Tibial artery (tissue), 4 donors: ENCODE data around the gene CSDE1.

Experiments
- DNase-seq, 2 donors: peaks; one replicate each; pipeline ENCODE4 v3.0.0-alpha.2; 2019
- H3K27ac ChIP-seq, 2 donors: fragments of 200-600 bp; sonication (generic) in 1 of 2; 1 replicate in 1 of 2; 2 replicates in 1 of 2; pipeline ENCODE4 v1.5.1; 2018 to 2019; ENCODE audit warnings: mild to moderate bottlenecking in 1 of 2
- H3K27me3 ChIP-seq, 2 donors: fragments of 200-600 bp; sonication (generic) in 1 of 2; one replicate each; pipeline versions ENCODE4 v1.5.1 to v1.6.0; 2016 to 2019
- H3K36me3 ChIP-seq, 3 donors: fragments of 200-600 bp; sonication (generic) in 2 of 3; one replicate each; pipeline ENCODE4 v1.5.1; 2016 to 2019; ENCODE audit warnings: mild to moderate bottlenecking in 2 of 3
- H3K4me1 ChIP-seq, 4 donors: fragments of 200-600 bp; sonication (generic) in 2 of 4; 1 replicate in 3 of 4; 2 replicates in 1 of 4; pipeline ENCODE4 v1.5.1; 2016 to 2019
- H3K4me3 ChIP-seq, 2 donors: fragments of 200-600 bp; sonication (generic) in 1 of 2; 1 replicate in 1 of 2; 2 replicates in 1 of 2; pipeline ENCODE4 v1.5.1; 2018 to 2019; ENCODE audit warnings: mild to moderate bottlenecking in 2 of 2
- H3K9me3 ChIP-seq, 3 donors: fragments of 200-600 bp; sonication (generic) in 1 of 3; one replicate each; pipeline ENCODE4 v1.5.1; 2016 to 2019
- intact Hi-C: fragments of 100-400 bp; cut with DNase I; formaldehyde crosslinking; loops from one replicate; pipeline ENCODE4 v1.15.0; 2023; ENCODE audit warnings: low total_unique reads
- TF ChIP-seq, protein P1 (sequence below), 2 experiments: fragments of 200-600 bp in 1 of 2; fragments of 450-650 bp in 1 of 2; IDR thresholded peaks; one replicate each; pipeline ENCODE4 v1.5.1; 2017 to 2019; ENCODE audit warnings: antibody characterized with exemption in 2 of 2, mild to moderate bottlenecking in 1 of 2, moderate library complexity in 1 of 2

The CSDE1 gene

GRCh38 chr1:114671011-114671938 is 86.5 kb downstream of the CSDE1 start:
- DNase-seq: no peak
- no peaks in the 10 kb centered on the region for H3K27me3 ChIP-seq
- H3K27ac ChIP-seq: no peak overlapping the region
- intact Hi-C loops: no loop called here
- H3K9me3 ChIP-seq: no peaks in the 10 kb centered on the region
- TF ChIP-seq, protein P1, sequence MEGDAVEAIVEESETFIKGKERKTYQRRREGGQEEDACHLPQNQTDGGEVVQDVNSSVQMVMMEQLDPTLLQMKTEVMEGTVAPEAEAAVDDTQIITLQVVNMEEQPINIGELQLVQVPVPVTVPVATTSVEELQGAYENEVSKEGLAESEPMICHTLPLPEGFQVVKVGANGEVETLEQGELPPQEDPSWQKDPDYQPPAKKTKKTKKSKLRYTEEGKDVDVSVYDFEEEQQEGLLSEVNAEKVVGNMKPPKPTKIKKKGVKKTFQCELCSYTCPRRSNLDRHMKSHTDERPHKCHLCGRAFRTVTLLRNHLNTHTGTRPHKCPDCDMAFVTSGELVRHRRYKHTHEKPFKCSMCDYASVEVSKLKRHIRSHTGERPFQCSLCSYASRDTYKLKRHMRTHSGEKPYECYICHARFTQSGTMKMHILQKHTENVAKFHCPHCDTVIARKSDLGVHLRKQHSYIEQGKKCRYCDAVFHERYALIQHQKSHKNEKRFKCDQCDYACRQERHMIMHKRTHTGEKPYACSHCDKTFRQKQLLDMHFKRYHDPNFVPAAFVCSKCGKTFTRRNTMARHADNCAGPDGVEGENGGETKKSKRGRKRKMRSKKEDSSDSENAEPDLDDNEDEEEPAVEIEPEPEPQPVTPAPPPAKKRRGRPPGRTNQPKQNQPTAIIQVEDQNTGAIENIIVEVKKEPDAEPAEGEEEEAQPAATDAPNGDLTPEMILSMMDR (IDR thresholded peaks at IDR 0.05): no peak
- H3K36me3 ChIP-seq: no peaks in the 10 kb centered on the region
- peak overlapping the region in 1 of 2 donors; percentile 60 for H3K4me3 ChIP-seq
- peaks cover 0 to 8% (median 3%) of the 10 kb centered on the region in 4 donors for H3K4me1 ChIP-seq

DNA sequence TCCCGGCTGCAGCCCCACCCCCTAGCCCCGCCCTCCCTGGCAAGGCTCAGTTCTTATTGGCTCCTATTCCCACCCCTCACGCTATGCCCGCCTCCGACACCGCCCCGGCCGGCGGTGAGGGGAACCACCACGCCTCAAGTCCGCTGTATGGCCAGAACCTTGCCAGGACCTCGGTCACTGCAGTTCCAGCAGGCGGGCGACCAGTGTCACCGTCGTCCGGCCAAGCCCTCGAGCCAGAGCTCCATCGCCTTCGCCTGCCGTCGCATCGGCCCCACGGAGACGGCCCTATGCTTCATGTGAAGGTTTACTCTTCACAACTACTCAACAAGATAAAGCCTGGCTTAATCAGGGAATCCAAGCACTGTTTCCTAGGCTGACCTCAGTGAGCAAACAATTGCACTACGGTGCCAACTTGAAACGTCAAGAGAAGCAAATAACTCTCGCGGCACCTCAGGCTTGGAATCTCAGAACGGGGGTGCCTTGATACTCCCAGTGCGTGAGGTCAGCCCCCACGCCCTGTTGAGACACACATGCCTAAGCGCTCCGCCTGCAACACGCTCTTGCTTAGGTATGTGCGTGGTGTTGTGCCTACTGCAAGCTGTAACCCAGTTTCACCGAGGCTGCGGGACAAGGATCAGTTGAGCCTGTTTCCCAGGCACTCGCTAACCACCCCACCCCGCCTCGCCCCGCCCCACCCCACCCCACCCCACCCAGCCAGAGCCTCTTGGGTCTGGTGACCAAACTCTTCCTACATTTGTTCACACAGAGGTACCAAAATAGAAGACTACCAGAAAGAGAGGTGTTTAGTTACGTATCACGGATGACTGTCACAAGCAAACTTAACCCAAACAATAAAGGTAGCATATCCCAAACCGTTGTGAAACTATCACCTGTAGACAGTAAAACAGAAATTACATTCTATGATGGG is 87.4 kb downstream of the CSDE1 start:
- intact Hi-C loops: no loop called here
- H3K36me3 ChIP-seq: no peaks in the 10 kb centered on the region
- peak overlapping the region; percentile 60 to 81 for H3K4me3 ChIP-seq
- TF ChIP-seq, protein P1 (IDR thresholded peaks at IDR 0.05): peak; percentile 30 to 36
- DNase-seq: peak; percentile 92 to 97
- H3K4me1 ChIP-seq: peaks cover 0 to 8% (median 3%) of the 10 kb centered on the region in 4 donors
- H3K27me3 ChIP-seq: no peaks in the 10 kb centered on the region
- H3K9me3 ChIP-seq: no peaks in the 10 kb centered on the region
- H3K27ac ChIP-seq: peak overlapping the region; percentile 70

- no peaks in the 10 kb centered on the region for H3K36me3 ChIP-seq
- no peaks in the 10 kb centered on the region for H3K9me3 ChIP-seq
- TF ChIP-seq, protein P1 (IDR thresholded peaks at IDR 0.05): no peak
- intact Hi-C loops: no loop called here
- H3K4me1 ChIP-seq: peaks cover 0 to 8% (median 3%) of the 10 kb centered on the region in 4 donors
- DNase-seq: no peak
- peak within 1 kb of the TSS; percentile 70 for H3K27ac ChIP-seq
- no peaks in the 10 kb centered on the region for H3K27me3 ChIP-seq
- H3K4me3 ChIP-seq: peak within 1 kb of the TSS; percentile 60 to 81
Measured at GRCh38 chr1:114669562-114670082, 88.2 kb downstream of the CSDE1 start, which contains the start of gene DENND2C. Gene DENND2C, minus strand, starts transcription at chr1:114670049. Its CDS starts 44,065 bp downstream, at chr1:114625984.

DNA sequence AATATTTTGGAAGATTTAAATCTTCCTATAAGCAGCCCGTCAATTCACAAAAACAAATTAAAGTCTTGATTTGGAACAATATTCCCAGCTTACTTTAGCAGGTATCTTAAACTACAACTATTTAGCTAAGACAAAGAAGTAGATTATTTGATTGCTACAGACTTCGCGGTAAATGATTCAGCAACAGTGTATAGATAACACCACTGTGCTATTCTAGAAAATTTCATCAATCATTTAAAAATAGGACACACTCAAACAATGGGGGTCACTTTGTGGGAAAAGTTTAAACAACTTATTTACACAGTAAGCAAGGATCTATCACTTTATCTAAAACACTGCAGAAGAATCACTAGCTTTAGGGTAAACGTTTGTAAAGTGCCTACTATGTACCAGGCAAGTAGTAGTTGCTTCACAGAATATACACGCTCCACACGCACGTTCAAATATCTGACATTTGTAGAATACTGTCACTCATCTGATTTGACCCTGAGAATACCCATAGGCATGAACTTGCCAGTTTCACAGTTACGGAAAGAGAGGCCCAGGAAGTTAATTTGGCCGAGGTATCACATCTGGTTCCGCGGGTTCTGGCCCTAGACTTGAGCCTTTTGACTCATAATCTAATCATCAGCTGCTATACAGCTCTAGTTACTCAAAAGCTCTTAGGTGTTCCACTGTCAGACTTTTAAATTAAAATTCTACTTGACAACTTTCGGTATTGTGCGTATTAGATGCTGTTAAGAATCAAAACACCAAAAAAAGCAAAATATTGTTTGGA is 88.8 kb downstream of the CSDE1 start:
- intact Hi-C loops: no loop called here
- no peaks in the 10 kb centered on the region for H3K9me3 ChIP-seq
- no peaks in the 10 kb centered on the region for H3K27me3 ChIP-seq
- peak overlapping the region; percentile 70 for H3K27ac ChIP-seq
- no peak for DNase-seq
- TF ChIP-seq, protein P1 (IDR thresholded peaks at IDR 0.05): no peak
- peaks cover 0 to 8% (median 3%) of the 10 kb centered on the region in 4 donors for H3K4me1 ChIP-seq
- H3K4me3 ChIP-seq: peak overlapping the region; percentile 60 to 81
- H3K36me3 ChIP-seq: no peaks in the 10 kb centered on the region

DNA sequence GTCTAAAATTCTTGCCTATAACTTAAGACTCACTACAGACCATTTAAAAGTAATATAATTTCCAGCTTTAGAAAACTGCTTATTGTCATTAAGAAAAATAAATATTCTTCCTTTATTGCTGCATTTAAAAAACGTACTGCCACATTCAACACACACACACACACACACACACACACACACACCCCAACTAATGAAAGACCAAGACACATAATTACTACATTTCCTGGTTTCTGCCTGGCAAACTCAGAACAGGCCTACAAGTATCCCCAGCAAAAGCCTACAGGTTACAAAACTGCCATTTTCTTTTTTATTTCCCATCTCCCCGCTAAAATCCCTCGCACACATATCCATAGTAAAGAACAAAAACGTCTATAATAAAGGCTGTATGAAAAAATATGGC is 89.4 kb downstream of the CSDE1 start:
- TF ChIP-seq, protein P1 (IDR thresholded peaks at IDR 0.05): no peak
- Histone ChIP-seq H3K9me3 (no peaks in the 10 kb centered on the region), H3K4me1 (peaks cover 0 to 8% (median 3%) of the 10 kb centered on the region in 4 donors), H3K27ac (no peak overlapping the region), H3K36me3 (no peaks in the 10 kb centered on the region), H3K27me3 (no peaks in the 10 kb centered on the region), H3K4me3 (no peak overlapping the region)
- DNase-seq: no peak
- intact Hi-C loops: no loop called here
